Fibroblast of the aortic adventitia (primary cell): Measurements from ENCODE around the gene SEMA4B. TPM values are rescaled to one million over a fixed set of nuclear protein-coding genes. Genes with fewer than 3 reads are reported as not detected.

Experiments
- DNase-seq: peaks from one replicate; pipeline ENCODE4 v3.0.0-alpha.2; 2010; ENCODE audit warnings: low read depth
- H3K4me3 ChIP-seq: 2 replicates; pipeline ENCODE4 v1.5.1; 2011; ENCODE audit warnings: low read depth, mild to moderate bottlenecking, control low read depth, low read length, moderate library complexity
- total RNA-seq: library from RNA; depleted of rRNA; stranded (reverse); fragments of >200 nt; gene quantifications from 2 replicates; pipeline ENCODE4 v1.2.3, GENCODE V29; 2012; ENCODE audit warnings: low replicate concordance
- TF ChIP-seq, protein P1 (sequence below): IDR thresholded peaks from 2 replicates; pipeline ENCODE4 v1.5.1; 2011; ENCODE audit warnings: mild to moderate bottlenecking, low read length, control low read depth, inconsistent platforms; ENCODE audit not compliant: insufficient read depth

The SEMA4B gene
- total RNA-seq, 1 donor, result 14.5 TPM

DNA sequence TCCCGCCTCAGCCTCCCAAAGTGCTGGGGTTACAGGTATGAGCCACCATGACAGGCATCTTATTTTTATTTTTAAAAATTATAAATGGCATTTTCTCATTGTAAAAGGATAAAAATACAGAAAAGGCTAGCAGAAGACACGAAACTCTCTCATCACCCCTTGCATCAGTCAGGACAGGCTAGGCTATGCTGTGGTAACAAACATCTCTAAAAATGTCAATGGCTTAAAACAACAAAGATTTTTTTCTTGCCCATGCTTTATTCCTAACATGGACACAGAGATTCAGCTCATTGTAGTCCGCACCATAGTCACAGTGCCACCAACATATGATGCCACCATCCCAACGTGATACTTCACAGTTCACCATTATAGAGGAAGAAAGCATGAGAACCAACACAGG, 34.0 kb upstream of the SEMA4B start:
- TF ChIP-seq, protein P1, sequence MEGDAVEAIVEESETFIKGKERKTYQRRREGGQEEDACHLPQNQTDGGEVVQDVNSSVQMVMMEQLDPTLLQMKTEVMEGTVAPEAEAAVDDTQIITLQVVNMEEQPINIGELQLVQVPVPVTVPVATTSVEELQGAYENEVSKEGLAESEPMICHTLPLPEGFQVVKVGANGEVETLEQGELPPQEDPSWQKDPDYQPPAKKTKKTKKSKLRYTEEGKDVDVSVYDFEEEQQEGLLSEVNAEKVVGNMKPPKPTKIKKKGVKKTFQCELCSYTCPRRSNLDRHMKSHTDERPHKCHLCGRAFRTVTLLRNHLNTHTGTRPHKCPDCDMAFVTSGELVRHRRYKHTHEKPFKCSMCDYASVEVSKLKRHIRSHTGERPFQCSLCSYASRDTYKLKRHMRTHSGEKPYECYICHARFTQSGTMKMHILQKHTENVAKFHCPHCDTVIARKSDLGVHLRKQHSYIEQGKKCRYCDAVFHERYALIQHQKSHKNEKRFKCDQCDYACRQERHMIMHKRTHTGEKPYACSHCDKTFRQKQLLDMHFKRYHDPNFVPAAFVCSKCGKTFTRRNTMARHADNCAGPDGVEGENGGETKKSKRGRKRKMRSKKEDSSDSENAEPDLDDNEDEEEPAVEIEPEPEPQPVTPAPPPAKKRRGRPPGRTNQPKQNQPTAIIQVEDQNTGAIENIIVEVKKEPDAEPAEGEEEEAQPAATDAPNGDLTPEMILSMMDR, result no peak
- H3K4me3 ChIP-seq, result no peak overlapping the region
- DNase-seq, result no peak

DNA sequence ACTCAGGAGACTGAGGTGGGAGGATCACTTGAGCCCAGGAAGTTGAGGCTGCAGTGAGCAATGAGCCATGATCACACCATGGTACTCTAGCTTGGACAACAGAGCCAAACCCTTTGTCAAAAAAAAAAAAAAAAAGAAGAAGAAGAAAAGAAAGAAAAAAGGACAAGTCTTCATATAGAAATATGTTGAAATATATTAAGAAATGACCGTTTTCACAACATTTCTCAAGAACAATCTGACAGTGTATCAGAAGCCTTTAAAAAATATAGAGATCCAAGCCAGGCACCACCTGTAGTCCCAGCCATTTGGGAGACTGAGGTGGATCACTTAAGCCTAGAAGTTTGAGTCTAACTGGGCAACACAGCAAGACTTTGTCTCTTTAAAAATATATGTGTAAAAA, 29.5 kb upstream of the SEMA4B start:
- TF ChIP-seq, protein P1, result no peak
- DNase-seq, result no peak
- H3K4me3 ChIP-seq, result no peak overlapping the region

DNA sequence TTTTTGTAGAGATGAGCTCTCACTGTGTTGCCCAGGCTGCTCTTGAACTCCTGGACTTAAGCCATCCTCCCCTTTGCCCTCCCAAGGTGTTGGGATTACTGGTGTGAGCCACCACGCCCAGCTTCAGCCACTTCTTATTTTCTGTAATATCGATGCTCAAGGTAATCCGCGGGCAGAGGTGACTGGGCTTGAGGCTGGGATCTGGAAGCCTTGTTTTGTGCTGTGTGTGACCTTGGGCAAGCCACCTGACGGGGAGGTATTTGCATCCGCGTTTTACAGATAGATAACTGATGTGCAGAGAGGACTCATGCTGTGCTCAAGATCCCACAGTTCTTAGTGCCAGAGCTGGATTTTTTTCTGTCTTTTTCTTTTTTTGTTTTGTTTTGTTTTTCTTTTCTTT, 27.8 kb upstream of the SEMA4B start:
- no peak overlapping the region for H3K4me3 ChIP-seq
- TF ChIP-seq, protein P1, result no peak
- no peak for DNase-seq

DNA sequence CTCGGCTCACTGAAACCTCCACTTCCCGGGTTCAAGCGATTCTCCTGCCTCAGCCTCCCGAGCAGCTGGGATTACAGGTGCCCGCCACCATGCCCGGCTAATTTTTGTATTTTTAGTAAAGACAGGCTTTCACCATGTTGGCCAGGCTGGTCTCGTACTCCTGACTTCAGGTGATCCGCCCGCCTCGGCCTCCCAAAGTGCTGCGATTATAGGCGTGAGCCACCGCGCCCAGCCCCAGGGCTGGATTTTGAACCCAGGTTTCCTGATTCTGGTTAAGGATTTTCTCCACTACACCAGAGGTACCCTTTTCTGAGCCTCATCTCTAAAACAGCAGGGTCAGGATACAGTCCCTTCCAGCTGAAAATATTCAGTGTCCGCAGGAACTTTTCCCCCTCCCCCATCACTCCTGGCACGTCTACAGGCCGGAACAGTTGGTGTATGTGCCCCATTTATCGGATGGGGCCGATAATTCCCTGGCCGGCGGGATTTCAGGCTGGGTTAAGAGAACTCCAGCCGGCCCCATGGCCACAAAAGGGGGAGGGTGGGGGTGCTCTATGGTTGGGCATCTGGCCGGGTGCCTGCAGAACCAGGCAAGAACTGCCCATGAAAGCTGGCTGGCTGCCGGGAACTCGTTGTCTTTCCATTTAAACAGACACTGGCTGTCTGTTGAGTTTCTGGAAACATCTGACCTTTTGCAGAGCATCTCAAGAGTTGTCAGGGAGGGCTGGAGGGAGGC, 26.8 kb upstream of the SEMA4B start:
- H3K4me3 ChIP-seq, result no peak overlapping the region
- no peak for DNase-seq
- TF ChIP-seq, protein P1, result no peak

DNA sequence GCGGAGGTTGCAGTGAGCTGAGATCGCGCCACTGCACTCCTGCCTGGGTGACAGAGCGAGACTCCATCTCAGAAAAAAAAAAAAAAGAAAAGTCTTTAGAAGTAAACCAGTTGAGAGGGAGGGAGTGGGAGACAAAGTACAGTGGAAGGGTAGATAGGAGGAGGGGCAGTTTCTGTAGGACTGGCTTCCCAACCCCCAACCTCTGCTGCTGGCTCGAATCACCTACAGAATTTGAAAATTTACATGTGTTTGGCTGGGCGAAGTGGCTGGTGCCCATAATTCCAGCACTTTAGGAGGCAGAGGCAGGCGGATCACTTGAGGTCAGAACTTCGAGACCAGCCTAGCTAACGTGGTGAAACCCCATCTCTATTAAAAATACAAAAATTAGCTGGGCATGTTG, 24.1 kb upstream of the SEMA4B start:
- TF ChIP-seq, protein P1, result no peak
- DNase-seq, result no peak
- H3K4me3 ChIP-seq, result no peak overlapping the region

DNA sequence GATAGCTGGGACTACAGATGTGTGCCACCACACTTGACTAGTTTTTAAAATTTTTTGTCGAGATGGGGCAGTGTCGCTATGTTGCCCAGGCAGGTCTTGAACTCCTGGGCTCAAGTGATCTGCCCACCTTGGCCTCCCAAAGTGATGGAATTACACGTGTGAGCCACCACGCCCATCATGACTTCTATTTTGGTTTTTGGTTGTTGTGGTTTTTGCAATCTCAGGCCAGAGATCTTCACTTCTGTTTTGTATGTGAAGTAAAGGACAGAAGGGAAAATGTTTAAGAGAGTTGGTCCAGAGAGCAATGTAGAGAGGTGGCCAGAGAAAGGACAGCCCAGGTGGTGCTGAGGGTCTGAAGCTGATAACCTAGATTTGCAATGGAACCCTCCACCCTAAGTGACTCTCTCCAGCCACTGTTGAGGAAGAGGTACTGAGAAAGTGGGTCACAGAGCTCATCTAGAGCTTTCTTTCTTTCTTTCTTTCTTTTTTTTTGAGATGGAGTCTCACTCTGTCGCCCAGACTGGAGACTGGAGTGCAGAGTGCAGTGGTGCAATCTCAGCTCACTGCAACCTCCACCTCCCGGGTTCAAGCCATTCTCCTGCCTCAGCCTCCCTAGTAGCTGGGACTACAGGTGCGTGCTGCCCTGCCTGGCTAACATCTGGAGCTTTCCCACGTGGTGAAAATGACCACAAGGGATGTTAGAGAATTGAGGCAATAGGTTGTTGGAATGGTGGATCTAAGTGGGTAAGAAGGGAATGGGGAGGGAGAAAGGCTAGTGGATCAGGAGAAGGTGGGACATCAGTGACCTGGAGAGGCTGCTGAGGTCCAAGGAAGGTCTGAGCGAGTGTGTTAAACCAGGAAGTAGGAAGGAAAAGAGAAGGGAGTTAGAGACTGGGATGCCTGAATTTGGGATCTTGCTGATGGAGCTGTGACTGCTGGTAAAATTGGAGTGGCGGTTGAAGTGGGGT, 22.4 kb upstream of the SEMA4B start:
- no peak overlapping the region for H3K4me3 ChIP-seq
- no peak for DNase-seq
- TF ChIP-seq, protein P1, result no peak
